NB4 (cell line): ENCODE results near the gene CFAP52.

ENCODE experiments used
- DNase-seq: peaks from one replicate; pipeline ENCODE4 v3.0.0; 2010; ENCODE audit warnings: low read depth
- H3K4me3 ChIP-seq: one replicate; pipeline ENCODE4 v1.5.1; 2011; ENCODE audit warnings: mild to moderate bottlenecking, low read depth, low read length, moderate library complexity
- MYC ChIP-seq: IDR thresholded peaks from 2 replicates; pipeline ENCODE4 v1.6.1; 2011; ENCODE audit warnings: low read depth, low read length
- POLR2A ChIP-seq: IDR thresholded peaks from 2 replicates; pipeline ENCODE4 v1.6.1; 2011; ENCODE audit warnings: mild to moderate bottlenecking; ENCODE audit not compliant: insufficient read length; ENCODE audit errors: extremely low read depth
- TF ChIP-seq, protein P1 (sequence below): IDR thresholded peaks from one replicate; pipeline ENCODE4 v1.5.1; 2012; ENCODE audit warnings: low read depth, low read length
- TF ChIP-seq, protein P2 (sequence below): IDR thresholded peaks from 2 replicates; pipeline ENCODE4 v1.6.1; 2011; ENCODE audit warnings: low read depth, low read length

CFAP52 gene

DNA sequence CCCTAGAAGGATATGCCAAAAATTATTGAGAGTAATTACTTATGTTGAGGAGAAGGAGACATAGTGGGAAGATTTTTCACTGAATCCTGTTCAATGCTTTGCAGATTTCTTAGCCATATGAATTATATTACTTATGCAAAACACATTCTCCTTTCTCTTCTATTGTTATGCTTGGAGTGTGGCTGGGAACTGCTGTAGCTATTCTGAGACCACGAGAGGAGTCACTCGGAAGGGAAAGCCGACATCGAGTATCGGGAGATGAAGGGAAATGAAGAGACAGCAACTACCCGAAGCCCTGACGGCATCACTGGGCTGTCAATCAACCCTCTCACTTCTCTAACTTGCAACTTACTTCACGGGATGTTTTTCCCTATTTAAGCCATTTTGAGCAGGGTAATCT, 40.4 kb upstream of the CFAP52 start:
- no peak overlapping the region for H3K4me3 ChIP-seq
- DNase-seq: no peak
- TF ChIP-seq, protein P1, sequence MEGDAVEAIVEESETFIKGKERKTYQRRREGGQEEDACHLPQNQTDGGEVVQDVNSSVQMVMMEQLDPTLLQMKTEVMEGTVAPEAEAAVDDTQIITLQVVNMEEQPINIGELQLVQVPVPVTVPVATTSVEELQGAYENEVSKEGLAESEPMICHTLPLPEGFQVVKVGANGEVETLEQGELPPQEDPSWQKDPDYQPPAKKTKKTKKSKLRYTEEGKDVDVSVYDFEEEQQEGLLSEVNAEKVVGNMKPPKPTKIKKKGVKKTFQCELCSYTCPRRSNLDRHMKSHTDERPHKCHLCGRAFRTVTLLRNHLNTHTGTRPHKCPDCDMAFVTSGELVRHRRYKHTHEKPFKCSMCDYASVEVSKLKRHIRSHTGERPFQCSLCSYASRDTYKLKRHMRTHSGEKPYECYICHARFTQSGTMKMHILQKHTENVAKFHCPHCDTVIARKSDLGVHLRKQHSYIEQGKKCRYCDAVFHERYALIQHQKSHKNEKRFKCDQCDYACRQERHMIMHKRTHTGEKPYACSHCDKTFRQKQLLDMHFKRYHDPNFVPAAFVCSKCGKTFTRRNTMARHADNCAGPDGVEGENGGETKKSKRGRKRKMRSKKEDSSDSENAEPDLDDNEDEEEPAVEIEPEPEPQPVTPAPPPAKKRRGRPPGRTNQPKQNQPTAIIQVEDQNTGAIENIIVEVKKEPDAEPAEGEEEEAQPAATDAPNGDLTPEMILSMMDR: no peak
- no peak for TF ChIP-seq POLR2A
- TF ChIP-seq MYC: no peak
- TF ChIP-seq, protein P2, sequence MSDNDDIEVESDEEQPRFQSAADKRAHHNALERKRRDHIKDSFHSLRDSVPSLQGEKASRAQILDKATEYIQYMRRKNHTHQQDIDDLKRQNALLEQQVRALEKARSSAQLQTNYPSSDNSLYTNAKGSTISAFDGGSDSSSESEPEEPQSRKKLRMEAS: no peak

DNA sequence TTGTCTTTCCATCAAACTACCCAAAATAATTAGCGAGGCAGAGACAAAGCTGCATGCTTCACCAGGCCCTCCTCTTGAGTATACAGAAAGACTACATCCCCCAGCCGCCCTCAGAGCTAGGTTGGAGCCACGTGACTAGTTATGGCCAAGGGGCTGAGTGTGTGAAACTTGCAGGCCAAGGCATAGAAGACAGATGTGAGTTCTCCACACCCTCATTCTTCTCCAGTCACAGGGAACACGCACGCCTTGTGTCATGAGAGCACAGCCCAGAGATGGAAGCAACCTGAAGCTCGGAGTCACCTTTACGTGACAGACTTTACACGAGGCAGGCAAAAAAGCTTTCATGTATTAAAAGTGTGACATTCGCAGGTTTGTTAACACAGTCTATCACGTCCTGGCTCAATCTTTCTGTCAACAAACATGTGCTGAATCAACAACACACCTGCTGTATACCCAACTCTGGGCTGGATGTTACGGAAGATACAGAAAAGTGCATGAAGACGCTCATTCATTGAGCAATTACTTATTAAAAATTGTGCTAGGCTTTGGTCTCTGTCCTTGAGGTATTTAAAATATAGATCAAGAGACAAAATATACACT, 39.2 kb upstream of the CFAP52 start:
- no peak overlapping the region for H3K4me3 ChIP-seq
- no peak for DNase-seq
- TF ChIP-seq, protein P2: no peak
- TF ChIP-seq POLR2A (no peak), MYC (no peak)
- TF ChIP-seq, protein P1: no peak

DNA sequence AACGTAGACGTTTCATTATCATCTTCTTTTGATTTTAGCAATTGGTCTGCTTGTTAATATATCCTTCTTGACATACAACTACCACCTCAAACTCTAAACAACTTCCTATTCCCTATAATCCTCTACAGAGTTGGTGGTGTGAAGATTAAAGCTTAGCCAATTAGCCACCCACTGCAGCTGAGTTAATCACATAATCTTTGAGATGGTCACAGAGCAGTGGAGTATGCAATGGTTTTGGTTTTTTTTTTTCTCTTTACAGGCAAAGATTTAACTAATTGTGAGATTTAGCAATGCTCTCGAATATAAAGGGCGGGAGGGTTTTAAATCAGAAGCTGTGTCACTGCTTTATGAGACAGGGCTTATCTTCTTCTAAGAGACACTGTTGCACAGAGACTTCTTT, 37.8 kb upstream of the CFAP52 start:
- no peak overlapping the region for H3K4me3 ChIP-seq
- DNase-seq: no peak
- TF ChIP-seq, protein P2: no peak
- TF ChIP-seq MYC (no peak), POLR2A (no peak)
- TF ChIP-seq, protein P1: no peak

DNA sequence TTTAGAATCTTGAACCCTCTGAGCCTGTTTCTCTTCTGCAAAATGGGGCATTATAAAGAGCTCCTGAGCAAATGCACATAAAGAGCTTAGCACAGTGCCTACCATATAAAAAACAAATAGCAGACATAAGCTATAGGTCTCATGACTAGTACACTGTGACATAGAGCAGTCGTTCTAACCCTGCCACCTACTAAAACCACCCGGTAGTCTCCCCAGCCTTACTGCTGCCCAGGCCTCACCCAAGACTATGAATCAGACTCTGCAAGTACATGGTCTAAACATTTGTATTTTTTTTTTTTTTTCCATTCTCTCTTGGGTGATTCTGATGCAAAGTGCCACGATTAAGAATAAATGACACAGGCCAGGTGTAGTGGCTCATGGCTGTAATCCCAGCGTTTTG, 34.7 kb upstream of the CFAP52 start:
- no peak for TF ChIP-seq POLR2A
- TF ChIP-seq MYC: no peak
- TF ChIP-seq, protein P1: no peak
- TF ChIP-seq, protein P2: no peak
- no peak overlapping the region for H3K4me3 ChIP-seq

DNA sequence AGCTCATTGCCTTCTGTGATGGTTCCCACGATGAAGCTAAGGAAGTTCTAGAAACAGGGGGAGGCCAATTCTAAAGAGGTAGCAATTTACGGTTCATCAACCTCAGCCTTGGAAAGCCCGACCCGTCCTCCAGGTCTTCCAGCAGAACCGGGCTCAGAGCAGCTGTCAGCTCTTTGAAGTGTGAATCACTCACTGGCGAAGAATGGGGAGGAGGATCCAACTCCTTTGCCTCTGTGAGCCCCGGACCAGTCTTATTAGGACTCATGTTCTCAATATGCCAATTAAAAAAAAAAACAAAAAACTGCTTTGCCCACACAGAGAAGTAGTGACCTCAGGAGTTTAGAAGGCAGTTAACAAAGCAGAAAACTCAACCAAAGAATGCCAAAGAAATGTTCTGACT, 32.2 kb upstream of the CFAP52 start:
- H3K4me3 ChIP-seq: no peak overlapping the region
- TF ChIP-seq, protein P1: no peak
- TF ChIP-seq, protein P2: no peak
- TF ChIP-seq POLR2A (no peak), MYC (no peak)
- no peak for DNase-seq

More for the DNA sequence above, 34.7 kb upstream of the CFAP52 start:
- no peak for DNase-seq

DNA sequence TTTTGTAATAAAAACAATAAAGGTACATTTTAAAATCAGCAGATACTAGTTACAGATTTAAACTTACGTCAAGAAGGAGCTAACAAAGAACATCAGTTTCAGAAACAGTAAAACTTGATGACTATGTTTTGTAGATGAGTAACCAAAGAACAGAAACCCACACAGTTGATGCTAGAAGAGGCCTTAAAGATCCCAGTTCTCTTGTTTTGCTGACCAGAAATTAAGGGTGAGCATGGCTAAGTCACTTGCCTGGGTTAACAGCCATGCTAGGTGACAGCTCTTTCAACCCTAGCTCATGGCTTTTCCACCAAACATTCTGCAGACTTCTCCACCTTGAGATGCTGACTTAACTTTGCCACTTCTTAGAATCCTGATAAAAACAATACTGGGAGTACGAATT, 27.2 kb upstream of the CFAP52 start:
- TF ChIP-seq POLR2A: no peak
- TF ChIP-seq, protein P2: no peak
- TF ChIP-seq, protein P1: no peak
- no peak for TF ChIP-seq MYC
- DNase-seq: no peak
- H3K4me3 ChIP-seq: no peak overlapping the region
